Ishikawa (cell line): Measurements from ENCODE around the gene ZNF32.

Experiments used
- CEBPB ChIP-seq: IDR thresholded peaks from 2 replicates; pipeline ENCODE4 v1.6.1; 2012
- TF ChIP-seq, protein P1 (sequence below): IDR thresholded peaks from 2 replicates; pipeline ENCODE4 v1.6.1; 2012
- TF ChIP-seq, protein P2 (sequence below): IDR thresholded peaks from 2 replicates; pipeline ENCODE4 v1.6.1; 2012
- TF ChIP-seq, protein P3 (sequence below): IDR thresholded peaks from 2 replicates; pipeline ENCODE4 v1.6.1; 2012; ENCODE audit warnings: low read depth, mild to moderate bottlenecking

DNA sequence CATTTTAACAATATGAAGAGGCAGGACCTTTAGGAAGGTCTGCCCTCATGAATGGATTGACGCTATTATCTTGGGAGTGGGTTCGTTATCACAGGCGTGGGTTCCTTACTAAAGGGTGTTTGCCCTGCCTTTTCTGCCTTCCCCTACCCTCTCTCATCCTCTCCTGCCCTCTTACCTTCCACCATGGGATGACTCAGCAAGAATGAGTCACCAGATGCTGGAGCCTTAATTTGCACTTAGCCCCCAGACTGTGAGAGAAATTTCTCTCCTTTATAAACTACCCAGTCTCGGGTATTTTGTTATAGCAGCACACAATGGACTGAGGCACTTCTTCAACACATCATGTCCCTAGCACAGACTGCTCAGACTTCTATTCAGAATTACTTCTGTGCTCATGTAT, 31.4 kb upstream of the ZNF32 start:
- TF ChIP-seq CEBPB, result no peak
- TF ChIP-seq, protein P1, sequence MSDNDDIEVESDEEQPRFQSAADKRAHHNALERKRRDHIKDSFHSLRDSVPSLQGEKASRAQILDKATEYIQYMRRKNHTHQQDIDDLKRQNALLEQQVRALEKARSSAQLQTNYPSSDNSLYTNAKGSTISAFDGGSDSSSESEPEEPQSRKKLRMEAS, result no peak
- TF ChIP-seq, protein P2, sequence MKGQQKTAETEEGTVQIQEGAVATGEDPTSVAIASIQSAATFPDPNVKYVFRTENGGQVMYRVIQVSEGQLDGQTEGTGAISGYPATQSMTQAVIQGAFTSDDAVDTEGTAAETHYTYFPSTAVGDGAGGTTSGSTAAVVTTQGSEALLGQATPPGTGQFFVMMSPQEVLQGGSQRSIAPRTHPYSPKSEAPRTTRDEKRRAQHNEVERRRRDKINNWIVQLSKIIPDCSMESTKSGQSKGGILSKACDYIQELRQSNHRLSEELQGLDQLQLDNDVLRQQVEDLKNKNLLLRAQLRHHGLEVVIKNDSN, result no peak
- TF ChIP-seq, protein P3, sequence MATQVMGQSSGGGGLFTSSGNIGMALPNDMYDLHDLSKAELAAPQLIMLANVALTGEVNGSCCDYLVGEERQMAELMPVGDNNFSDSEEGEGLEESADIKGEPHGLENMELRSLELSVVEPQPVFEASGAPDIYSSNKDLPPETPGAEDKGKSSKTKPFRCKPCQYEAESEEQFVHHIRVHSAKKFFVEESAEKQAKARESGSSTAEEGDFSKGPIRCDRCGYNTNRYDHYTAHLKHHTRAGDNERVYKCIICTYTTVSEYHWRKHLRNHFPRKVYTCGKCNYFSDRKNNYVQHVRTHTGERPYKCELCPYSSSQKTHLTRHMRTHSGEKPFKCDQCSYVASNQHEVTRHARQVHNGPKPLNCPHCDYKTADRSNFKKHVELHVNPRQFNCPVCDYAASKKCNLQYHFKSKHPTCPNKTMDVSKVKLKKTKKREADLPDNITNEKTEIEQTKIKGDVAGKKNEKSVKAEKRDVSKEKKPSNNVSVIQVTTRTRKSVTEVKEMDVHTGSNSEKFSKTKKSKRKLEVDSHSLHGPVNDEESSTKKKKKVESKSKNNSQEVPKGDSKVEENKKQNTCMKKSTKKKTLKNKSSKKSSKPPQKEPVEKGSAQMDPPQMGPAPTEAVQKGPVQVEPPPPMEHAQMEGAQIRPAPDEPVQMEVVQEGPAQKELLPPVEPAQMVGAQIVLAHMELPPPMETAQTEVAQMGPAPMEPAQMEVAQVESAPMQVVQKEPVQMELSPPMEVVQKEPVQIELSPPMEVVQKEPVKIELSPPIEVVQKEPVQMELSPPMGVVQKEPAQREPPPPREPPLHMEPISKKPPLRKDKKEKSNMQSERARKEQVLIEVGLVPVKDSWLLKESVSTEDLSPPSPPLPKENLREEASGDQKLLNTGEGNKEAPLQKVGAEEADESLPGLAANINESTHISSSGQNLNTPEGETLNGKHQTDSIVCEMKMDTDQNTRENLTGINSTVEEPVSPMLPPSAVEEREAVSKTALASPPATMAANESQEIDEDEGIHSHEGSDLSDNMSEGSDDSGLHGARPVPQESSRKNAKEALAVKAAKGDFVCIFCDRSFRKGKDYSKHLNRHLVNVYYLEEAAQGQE, result no peak
